K562 (cell line): ENCODE results near the gene USP32. TPM values are rescaled to one million over a fixed set of nuclear protein-coding genes. Genes with fewer than 3 reads are reported as not detected.

Experiments
- CEBPB ChIP-seq: fragments of 450-650 bp; IDR thresholded peaks from 2 replicates; pipeline ENCODE4 v1.6.1; 2016; ENCODE audit warnings: missing genetic modification characterization, missing compliant biosample characterization
- CEBPG ChIP-seq, 3 experiments: fragments of 200-800 bp in 1 of 3; sonication (Bioruptor generic) in 1 of 3; sonication (generic) in 1 of 3; formaldehyde crosslinking in 1 of 3; IDR thresholded peaks in 2 of 3; conservative IDR thresholded peaks in 1 of 3; 2 replicates each; pipeline versions ENCODE4 v1.6.1 to v1.8.0; 2016 to 2022; ENCODE audit warnings: missing compliant biosample characterization in 2 of 3, missing genetic modification characterization in 2 of 3, mild to moderate bottlenecking in 1 of 3, missing genetic modification reagents in 1 of 3
- FOXP1 ChIP-seq: sonication (generic); formaldehyde crosslinking; IDR thresholded peaks from 2 replicates; pipeline ENCODE4 v1.8.0; 2022; ENCODE audit warnings: mild to moderate bottlenecking, missing genetic modification reagents
- HIVEP1 ChIP-seq: fragments of 250-450 bp; sonication (Bioruptor Pico); IDR thresholded peaks from 2 replicates; pipeline ENCODE4 v1.4.0; 2020; ENCODE audit warnings: mild to moderate bottlenecking
- HNRNPH1 ChIP-seq: fragments of 200-400 bp; formaldehyde crosslinking; optimal IDR thresholded peaks from 2 replicates; pipeline ENCODE3; 2017; ENCODE audit warnings: low read depth, mild to moderate bottlenecking, low read length, moderate library complexity
- NFIX ChIP-seq: fragments of 250-450 bp; sonication (Bioruptor Pico); IDR thresholded peaks from 2 replicates; pipeline ENCODE4 v1.4.0; 2020; ENCODE audit warnings: low read depth, mild to moderate bottlenecking, moderate library complexity
- OTX1 ChIP-seq: fragments of 450-650 bp; formaldehyde crosslinking; IDR thresholded peaks from 2 replicates; pipeline ENCODE4 v1.4.0; 2022; ENCODE audit warnings: mild to moderate bottlenecking
- PTRF ChIP-seq: fragments of 450-650 bp; IDR thresholded peaks from 2 replicates; pipeline ENCODE4 v1.6.1; 2016; ENCODE audit warnings: mild to moderate bottlenecking, missing genetic modification characterization, missing compliant biosample characterization
- PTTG1 ChIP-seq: fragments of 450-650 bp; IDR thresholded peaks from 2 replicates; pipeline ENCODE4 v1.6.1; 2016; ENCODE audit warnings: low read depth, mild to moderate bottlenecking, missing genetic modification characterization, missing compliant biosample characterization
- RAD51 ChIP-seq: fragments of 450-650 bp; IDR thresholded peaks from 2 replicates; pipeline ENCODE4 v1.7.1; 2016; ENCODE audit warnings: low read depth, mild to moderate bottlenecking, borderline replicate concordance
- RBM34 ChIP-seq: fragments of 200-400 bp; formaldehyde crosslinking; IDR thresholded peaks from 2 replicates; pipeline ENCODE4 v1.6.1; 2018; ENCODE audit warnings: low read length, borderline replicate concordance; ENCODE audit not compliant: insufficient read depth
- ZNF347 ChIP-seq: fragments of 450-650 bp; formaldehyde crosslinking; IDR thresholded peaks from 2 replicates; pipeline ENCODE4 v1.4.0; 2020; ENCODE audit warnings: low read depth, mild to moderate bottlenecking, moderate library complexity
- ZNF444 ChIP-seq: fragments of 250-450 bp; sonication (Bioruptor Pico); IDR thresholded peaks from 2 replicates; pipeline ENCODE4 v1.4.0; 2020; ENCODE audit warnings: mild to moderate bottlenecking, moderate library complexity
- ZNF445 ChIP-seq: fragments of 250-450 bp; sonication (Bioruptor Pico); IDR thresholded peaks from 2 replicates; pipeline ENCODE4 v1.4.0; 2020; ENCODE audit warnings: low read depth, mild to moderate bottlenecking, moderate library complexity
- ZNF586 ChIP-seq: fragments of 450-650 bp; formaldehyde crosslinking; conservative IDR thresholded peaks from 2 replicates; pipeline ENCODE4 v1.4.0; 2020; ENCODE audit warnings: mild to moderate bottlenecking, moderate library complexity
- polyA plus RNA-seq, 8 experiments: library from polyadenylated mRNA; depleted of rRNA in 4 of 8; stranded (reverse) in 5 of 8; unstranded in 3 of 8; fragments of >200 nt; fragmentation: Nextera tagmentation in 2 of 8; fragmentation: Illumina TruSeq in 1 of 8; extraction: Ambion mirVana in 2 of 8; extraction: Trizol in 1 of 8; gene quantifications; 2 replicates each; pipeline versions ENCODE4 v1.2.1 to v1.2.3, GENCODE V29; 2011 to 2014; ENCODE audit warnings: inconsistent platforms in 1 of 8, missing spikeins in 1 of 8
- total RNA-seq, 7 experiments: library from RNA; depleted of rRNA in 6 of 7; stranded (reverse); fragments of >200 nt in 6 of 7; fragmentation: Illumina TruSeq in 2 of 7; extraction: Trizol in 2 of 7; gene quantifications; 2 replicates each; pipeline versions ENCODE4 v1.2.1 to v1.2.3, GENCODE V29; 2011 to 2021; ENCODE audit warnings: low replicate concordance in 1 of 7
- TF ChIP-seq, protein P1 (sequence below): sonication (generic); formaldehyde crosslinking; IDR thresholded peaks from 2 replicates; pipeline ENCODE4 v1.8.0; 2022; ENCODE audit warnings: mild to moderate bottlenecking, missing genetic modification reagents, borderline replicate concordance
- TF ChIP-seq, protein P2 (sequence below): fragments of 450-650 bp; formaldehyde crosslinking; conservative IDR thresholded peaks from 2 replicates; pipeline ENCODE4 v1.4.0; 2022; ENCODE audit warnings: mild to moderate bottlenecking, missing genetic modification characterization
- TF ChIP-seq, protein P3 (sequence below): fragments of 250-450 bp; sonication (Bioruptor Pico); IDR thresholded peaks from 2 replicates; pipeline ENCODE4 v1.5.1; 2021; ENCODE audit warnings: mild to moderate bottlenecking
- TF ChIP-seq, protein P4 (sequence below): sonication (generic); formaldehyde crosslinking; IDR thresholded peaks from 2 replicates; pipeline ENCODE4 v1.9.0; 2022; ENCODE audit warnings: mild to moderate bottlenecking, missing genetic modification reagents
- TF ChIP-seq, protein P5 (sequence below): fragments of 450-650 bp; formaldehyde crosslinking; IDR thresholded peaks from 2 replicates; pipeline ENCODE4 v1.4.0; 2020; ENCODE audit warnings: mild to moderate bottlenecking, moderate library complexity

The USP32 gene
- total and polyA plus RNA-seq, 9 of the 15 experiments (the other 6 are each of a cell fraction or from before 2014, with no cell fraction given), result 18.0 to 69.3 (median 47.1) TPM

DNA sequence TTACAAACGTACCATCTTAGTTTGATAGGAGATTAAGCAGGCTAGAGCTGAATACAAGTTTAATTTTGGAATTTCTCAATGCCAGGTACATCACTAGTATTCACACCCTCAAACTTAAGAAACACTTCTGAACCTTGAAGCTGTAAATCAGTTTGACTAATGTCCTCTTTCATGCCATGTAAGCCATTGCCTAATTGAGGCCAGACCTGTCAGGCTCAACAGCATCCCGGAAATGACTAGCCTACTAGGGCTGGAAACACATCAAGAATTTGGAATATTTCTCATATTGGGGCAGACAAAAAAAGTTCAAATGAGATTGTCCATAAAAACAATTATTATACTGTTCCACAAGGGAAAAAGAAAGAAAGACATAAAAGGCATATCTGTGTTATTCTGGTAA, 1.7 kb downstream of the USP32 start (continued):
- TF ChIP-seq ZNF347, result no peak
- no peak for TF ChIP-seq ZNF586 (CRISPR knock-in tag)
- no peak for TF ChIP-seq FOXP1 (CRISPR knock-in tag)
- no peak for TF ChIP-seq RBM34
- TF ChIP-seq ZNF445 (CRISPR knock-in tag), result no peak
- TF ChIP-seq ZNF444, result no peak
- TF ChIP-seq HIVEP1, result no peak
- no peak for TF ChIP-seq RAD51
- TF ChIP-seq CEBPG (CRISPR knock-in tag; IDR thresholded peaks at IDR 0.05), result peak; percentile 57; the same call in 1 of the 2 replicates
- peak; percentile 77 to 81 for TF ChIP-seq CEBPG (tag; conservative IDR thresholded peaks at IDR 0.05 in 1 of 2, IDR thresholded peaks at IDR 0.05 in 1 of 2)
- peak; percentile 92 for TF ChIP-seq CEBPB (tag)
- TF ChIP-seq, protein P1, sequence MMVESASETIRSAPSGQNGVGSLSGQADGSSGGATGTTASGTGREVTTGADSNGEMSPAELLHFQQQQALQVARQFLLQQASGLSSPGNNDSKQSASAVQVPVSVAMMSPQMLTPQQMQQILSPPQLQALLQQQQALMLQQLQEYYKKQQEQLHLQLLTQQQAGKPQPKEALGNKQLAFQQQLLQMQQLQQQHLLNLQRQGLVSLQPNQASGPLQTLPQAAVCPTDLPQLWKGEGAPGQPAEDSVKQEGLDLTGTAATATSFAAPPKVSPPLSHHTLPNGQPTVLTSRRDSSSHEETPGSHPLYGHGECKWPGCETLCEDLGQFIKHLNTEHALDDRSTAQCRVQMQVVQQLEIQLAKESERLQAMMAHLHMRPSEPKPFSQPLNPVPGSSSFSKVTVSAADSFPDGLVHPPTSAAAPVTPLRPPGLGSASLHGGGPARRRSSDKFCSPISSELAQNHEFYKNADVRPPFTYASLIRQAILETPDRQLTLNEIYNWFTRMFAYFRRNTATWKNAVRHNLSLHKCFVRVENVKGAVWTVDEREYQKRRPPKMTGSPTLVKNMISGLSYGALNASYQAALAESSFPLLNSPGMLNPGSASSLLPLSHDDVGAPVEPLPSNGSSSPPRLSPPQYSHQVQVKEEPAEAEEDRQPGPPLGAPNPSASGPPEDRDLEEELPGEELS (CRISPR knock-in tag), result no peak
- TF ChIP-seq HNRNPH1, result no peak
- TF ChIP-seq, protein P2, sequence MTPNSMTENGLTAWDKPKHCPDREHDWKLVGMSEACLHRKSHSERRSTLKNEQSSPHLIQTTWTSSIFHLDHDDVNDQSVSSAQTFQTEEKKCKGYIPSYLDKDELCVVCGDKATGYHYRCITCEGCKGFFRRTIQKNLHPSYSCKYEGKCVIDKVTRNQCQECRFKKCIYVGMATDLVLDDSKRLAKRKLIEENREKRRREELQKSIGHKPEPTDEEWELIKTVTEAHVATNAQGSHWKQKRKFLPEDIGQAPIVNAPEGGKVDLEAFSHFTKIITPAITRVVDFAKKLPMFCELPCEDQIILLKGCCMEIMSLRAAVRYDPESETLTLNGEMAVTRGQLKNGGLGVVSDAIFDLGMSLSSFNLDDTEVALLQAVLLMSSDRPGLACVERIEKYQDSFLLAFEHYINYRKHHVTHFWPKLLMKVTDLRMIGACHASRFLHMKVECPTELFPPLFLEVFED (CRISPR knock-in tag), result no peak
- TF ChIP-seq NFIX (CRISPR knock-in tag), result no peak
- TF ChIP-seq, protein P3, sequence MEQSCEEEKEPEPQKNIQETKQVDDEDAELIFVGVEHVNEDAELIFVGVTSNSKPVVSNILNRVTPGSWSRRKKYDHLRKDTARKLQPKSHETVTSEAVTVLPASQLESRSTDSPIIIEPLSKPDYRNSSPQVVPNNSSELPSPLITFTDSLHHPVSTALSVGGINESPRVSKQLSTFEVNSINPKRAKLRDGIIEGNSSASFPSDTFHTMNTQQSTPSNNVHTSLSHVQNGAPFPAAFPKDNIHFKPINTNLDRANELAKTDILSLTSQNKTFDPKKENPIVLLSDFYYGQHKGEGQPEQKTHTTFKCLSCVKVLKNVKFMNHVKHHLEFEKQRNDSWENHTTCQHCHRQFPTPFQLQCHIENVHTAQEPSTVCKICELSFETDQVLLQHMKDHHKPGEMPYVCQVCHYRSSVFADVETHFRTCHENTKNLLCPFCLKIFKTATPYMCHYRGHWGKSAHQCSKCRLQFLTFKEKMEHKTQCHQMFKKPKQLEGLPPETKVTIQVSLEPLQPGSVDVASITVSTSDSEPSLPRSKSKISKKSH, result no peak
- no peak for TF ChIP-seq PTRF (tag)
- no peak for TF ChIP-seq PTTG1 (tag)
- no peak for TF ChIP-seq OTX1 (CRISPR knock-in tag)
- TF ChIP-seq, protein P4, sequence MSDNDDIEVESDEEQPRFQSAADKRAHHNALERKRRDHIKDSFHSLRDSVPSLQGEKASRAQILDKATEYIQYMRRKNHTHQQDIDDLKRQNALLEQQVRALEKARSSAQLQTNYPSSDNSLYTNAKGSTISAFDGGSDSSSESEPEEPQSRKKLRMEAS (CRISPR knock-in tag), result no peak
- TF ChIP-seq, protein P5, sequence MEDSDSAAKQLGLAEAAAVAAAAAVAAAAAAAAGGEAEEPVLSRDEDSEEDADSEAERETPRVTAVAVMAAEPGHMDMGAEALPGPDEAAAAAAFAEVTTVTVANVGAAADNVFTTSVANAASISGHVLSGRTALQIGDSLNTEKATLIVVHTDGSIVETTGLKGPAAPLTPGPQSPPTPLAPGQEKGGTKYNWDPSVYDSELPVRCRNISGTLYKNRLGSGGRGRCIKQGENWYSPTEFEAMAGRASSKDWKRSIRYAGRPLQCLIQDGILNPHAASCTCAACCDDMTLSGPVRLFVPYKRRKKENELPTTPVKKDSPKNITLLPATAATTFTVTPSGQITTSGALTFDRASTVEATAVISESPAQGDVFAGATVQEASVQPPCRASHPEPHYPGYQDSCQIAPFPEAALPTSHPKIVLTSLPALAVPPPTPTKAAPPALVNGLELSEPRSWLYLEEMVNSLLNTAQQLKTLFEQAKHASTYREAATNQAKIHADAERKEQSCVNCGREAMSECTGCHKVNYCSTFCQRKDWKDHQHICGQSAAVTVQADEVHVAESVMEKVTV, result no peak
